Measurements from ENCODE around the gene PLPPR5. TPM values are rescaled to one million over a fixed set of nuclear protein-coding genes. Genes with fewer than 3 reads are reported as not detected.

The PLPPR5 gene
- polyA plus RNA-seq, 3 donors from 2014 or later = not detected

GRCh38 chr1:98949166-98949565, 55.5 kb downstream of the PLPPR5 start:
- Mint-ChIP-seq H3K9me3 (peaks cover 0 to 3% (median 0%) of the 10 kb centered on the region in 6 donors), H3K27me3 (ENCODE audit: low read depth in 3 of 3) (peaks cover 0 to 2% (median 0%) of the 10 kb centered on the region in 3 donors), H3K27ac (no peak overlapping the region), H3K36me3 (no peaks in the 10 kb centered on the region), H3K4me1 (no peaks in the 10 kb centered on the region), H3K4me3 (no peak overlapping the region)
- no peak for DNase-seq

DNA sequence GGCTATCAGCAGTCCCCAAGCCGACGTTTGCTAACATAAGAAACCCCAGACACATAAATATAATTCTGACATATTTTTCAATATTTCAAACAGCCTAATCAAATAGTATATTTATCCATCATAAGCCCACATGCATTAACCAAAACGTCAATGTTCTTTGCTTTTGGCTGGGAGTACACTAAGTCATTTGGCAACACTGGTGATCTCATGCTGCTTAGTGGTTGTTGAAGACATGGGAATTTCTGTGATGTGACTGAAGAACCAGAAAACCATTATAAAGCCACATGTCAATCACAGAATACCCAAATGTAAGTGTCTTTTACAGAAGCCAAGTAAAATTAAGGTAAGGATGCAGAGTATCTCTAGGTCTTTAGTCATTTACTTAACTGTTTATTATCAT, 57.6 kb downstream of the PLPPR5 start:
- no peaks in the 10 kb centered on the region for H3K36me3 Mint-ChIP-seq
- no peak overlapping the region for H3K4me3 Mint-ChIP-seq
- no peaks in the 10 kb centered on the region for H3K4me1 Mint-ChIP-seq
- H3K27me3 Mint-ChIP-seq (ENCODE audit: low read depth in 3 of 3) = no peaks in the 10 kb centered on the region
- H3K9me3 Mint-ChIP-seq = peaks cover 0 to 3% (median 0%) of the 10 kb centered on the region in 6 donors
- DNase-seq = no peak
- no peak overlapping the region for H3K27ac Mint-ChIP-seq

DNA sequence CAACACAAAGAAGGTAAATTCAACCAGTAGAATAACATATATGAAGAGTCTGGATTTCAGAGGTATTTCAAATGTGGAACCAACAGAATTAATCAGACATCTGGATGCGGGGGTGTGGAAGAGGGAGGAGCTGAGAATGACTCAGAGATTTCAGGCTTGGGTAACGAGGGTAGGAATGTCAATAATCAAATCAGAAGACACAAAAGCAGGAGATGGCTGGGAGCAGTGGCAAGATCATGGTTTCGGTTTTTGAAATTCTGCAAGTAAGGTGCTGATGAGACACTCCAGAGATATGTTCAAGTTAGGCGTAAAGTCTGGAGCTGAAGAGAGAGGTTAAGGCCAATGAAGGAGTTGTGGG, 64.0 kb downstream of the PLPPR5 start:
- no peaks in the 10 kb centered on the region for H3K4me1 Mint-ChIP-seq
- no peak overlapping the region for H3K27ac Mint-ChIP-seq
- no peak overlapping the region for H3K4me3 Mint-ChIP-seq
- H3K27me3 Mint-ChIP-seq (ENCODE audit: low read depth in 3 of 3) = no peaks in the 10 kb centered on the region
- H3K36me3 Mint-ChIP-seq = no peaks in the 10 kb centered on the region
- H3K9me3 Mint-ChIP-seq = no peaks in the 10 kb centered on the region
- DNase-seq = no peak

- no peaks in the 10 kb centered on the region for H3K9me3 Mint-ChIP-seq
- H3K36me3 Mint-ChIP-seq = no peaks in the 10 kb centered on the region
- H3K27me3 Mint-ChIP-seq (ENCODE audit: low read depth in 3 of 3) = no peaks in the 10 kb centered on the region
- no peaks in the 10 kb centered on the region for H3K4me1 Mint-ChIP-seq
- no peak overlapping the region for H3K4me3 Mint-ChIP-seq
- no peak overlapping the region for H3K27ac Mint-ChIP-seq
- no peak for DNase-seq
Observed at GRCh38 chr1:98940069-98940721, 64.5 kb downstream of the PLPPR5 start.

DNA sequence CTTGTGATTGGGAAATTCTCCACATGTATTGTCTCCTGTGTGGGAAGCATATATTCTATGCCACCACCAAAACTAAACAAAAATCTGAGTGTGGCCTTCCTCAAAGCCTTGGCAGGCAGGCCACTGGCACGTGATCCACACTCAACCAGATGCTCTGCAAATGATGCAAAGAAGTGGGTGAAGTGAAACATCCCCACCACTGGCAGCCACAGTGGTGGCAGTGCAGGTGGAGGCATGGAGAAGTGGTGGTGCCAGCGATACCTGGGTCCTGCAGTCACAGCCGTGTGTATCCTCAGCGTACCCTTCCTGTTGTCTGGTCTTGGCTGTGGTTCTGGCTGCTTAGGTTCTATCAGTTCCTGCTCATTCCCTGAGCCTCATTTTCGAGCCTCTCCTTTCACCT, 65.2 kb downstream of the PLPPR5 start:
- no peak overlapping the region for H3K27ac Mint-ChIP-seq
- no peak overlapping the region for H3K4me3 Mint-ChIP-seq
- H3K4me1 Mint-ChIP-seq = no peaks in the 10 kb centered on the region
- no peaks in the 10 kb centered on the region for H3K36me3 Mint-ChIP-seq
- no peaks in the 10 kb centered on the region for H3K27me3 Mint-ChIP-seq (ENCODE audit: low read depth in 3 of 3)
- H3K9me3 Mint-ChIP-seq = no peaks in the 10 kb centered on the region
- no peak for DNase-seq

DNA sequence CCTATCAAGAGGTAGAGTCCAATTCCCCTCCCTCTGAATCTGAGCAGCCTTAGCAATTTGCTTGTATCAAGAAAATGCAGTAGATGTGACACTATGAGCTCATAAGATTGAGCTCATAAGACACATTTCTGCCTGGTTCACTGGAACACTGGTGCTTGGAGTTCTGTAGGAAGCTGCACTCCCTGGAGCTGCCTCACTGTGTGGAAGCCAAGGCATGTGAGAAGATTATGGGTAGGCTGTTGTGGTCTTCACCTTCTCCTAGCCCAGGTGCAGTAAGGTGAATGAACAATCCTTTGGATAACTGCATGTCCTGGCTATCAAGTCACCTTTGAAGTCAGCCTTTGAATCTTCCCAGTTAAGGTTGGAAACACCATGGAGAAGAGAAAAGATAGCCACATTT, 67.3 kb downstream of the PLPPR5 start:
- Mint-ChIP-seq H3K27me3 (ENCODE audit: low read depth in 3 of 3) (peaks cover 0 to 1% (median 0%) of the 10 kb centered on the region in 3 donors), H3K36me3 (no peaks in the 10 kb centered on the region), H3K4me1 (no peaks in the 10 kb centered on the region), H3K27ac (no peak overlapping the region), H3K9me3 (no peaks in the 10 kb centered on the region), H3K4me3 (no peak overlapping the region)
- no peak for DNase-seq

DNA sequence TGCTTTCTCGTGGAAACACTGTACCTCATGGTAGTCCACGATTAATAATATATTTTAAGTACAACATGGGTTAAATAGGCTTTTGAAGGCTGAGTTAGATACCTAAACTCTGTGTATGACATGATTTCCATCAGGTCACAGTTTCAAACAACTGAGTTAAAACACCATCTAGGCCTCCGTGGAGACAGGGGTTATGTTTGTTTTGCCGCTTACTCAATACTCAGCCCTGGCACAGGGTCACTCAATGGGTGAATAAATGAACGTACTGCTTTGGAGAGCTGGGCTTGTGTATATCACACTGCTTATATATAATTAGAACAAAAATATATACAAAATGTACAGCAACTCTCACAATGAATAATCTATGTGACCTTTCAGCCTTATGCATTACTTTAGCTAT, 72.5 kb downstream of the PLPPR5 start:
- peaks cover 0 to 2% (median 0%) of the 10 kb centered on the region in 6 donors for H3K9me3 Mint-ChIP-seq
- H3K4me1 Mint-ChIP-seq = no peaks in the 10 kb centered on the region
- no peak overlapping the region for H3K4me3 Mint-ChIP-seq
- H3K27me3 Mint-ChIP-seq (ENCODE audit: low read depth in 3 of 3) = peaks cover 0 to 4% (median 1%) of the 10 kb centered on the region in 3 donors
- H3K27ac Mint-ChIP-seq = no peak overlapping the region
- no peak for DNase-seq
- no peaks in the 10 kb centered on the region for H3K36me3 Mint-ChIP-seq

- peaks cover 0 to 2% (median 0%) of the 10 kb centered on the region in 6 donors for H3K9me3 Mint-ChIP-seq
- no peak overlapping the region for H3K4me3 Mint-ChIP-seq
- H3K4me1 Mint-ChIP-seq = no peaks in the 10 kb centered on the region
- no peaks in the 10 kb centered on the region for H3K36me3 Mint-ChIP-seq
- H3K27me3 Mint-ChIP-seq (ENCODE audit: low read depth in 3 of 3) = peaks cover 0 to 4% (median 1%) of the 10 kb centered on the region in 3 donors
- no peak for DNase-seq
- H3K27ac Mint-ChIP-seq = no peak overlapping the region
Observed at GRCh38 chr1:98931128-98931835, 73.4 kb downstream of the PLPPR5 start.

- H3K4me3 Mint-ChIP-seq = no peak overlapping the region
- DNase-seq = no peak
- no peaks in the 10 kb centered on the region for H3K4me1 Mint-ChIP-seq
- no peak overlapping the region for H3K27ac Mint-ChIP-seq
- peaks cover 0 to 4% (median 4%) of the 10 kb centered on the region in 3 donors for H3K27me3 Mint-ChIP-seq (ENCODE audit: low read depth in 3 of 3)
- peaks cover 0 to 2% (median 0%) of the 10 kb centered on the region in 6 donors for H3K9me3 Mint-ChIP-seq
- H3K36me3 Mint-ChIP-seq = no peaks in the 10 kb centered on the region
Observed at GRCh38 chr1:98929437-98929836, 75.2 kb downstream of the PLPPR5 start.

- Mint-ChIP-seq H3K4me1 (no peaks in the 10 kb centered on the region), H3K27ac (no peak overlapping the region), H3K4me3 (no peak overlapping the region), H3K36me3 (no peaks in the 10 kb centered on the region), H3K9me3 (peaks cover 0 to 2% (median 0%) of the 10 kb centered on the region in 6 donors), H3K27me3 (ENCODE audit: low read depth in 3 of 3) (peaks cover 0 to 5% (median 3%) of the 10 kb centered on the region in 3 donors)
- DNase-seq = no peak
Observed at GRCh38 chr1:98926597-98926996, 78.1 kb downstream of the PLPPR5 start.

- no peak overlapping the region for H3K27ac Mint-ChIP-seq
- peaks cover 0 to 3% (median 2%) of the 10 kb centered on the region in 3 donors for H3K27me3 Mint-ChIP-seq (ENCODE audit: low read depth in 3 of 3)
- no peak overlapping the region for H3K4me3 Mint-ChIP-seq
- H3K4me1 Mint-ChIP-seq = peaks cover 0 to 8% of the 10 kb centered on the region in 2 donors
- DNase-seq = no peak
- no peaks in the 10 kb centered on the region for H3K36me3 Mint-ChIP-seq
- peaks cover 0 to 2% (median 0%) of the 10 kb centered on the region in 6 donors for H3K9me3 Mint-ChIP-seq
Observed at GRCh38 chr1:98924977-98925376, 79.7 kb downstream of the PLPPR5 start.

DNA sequence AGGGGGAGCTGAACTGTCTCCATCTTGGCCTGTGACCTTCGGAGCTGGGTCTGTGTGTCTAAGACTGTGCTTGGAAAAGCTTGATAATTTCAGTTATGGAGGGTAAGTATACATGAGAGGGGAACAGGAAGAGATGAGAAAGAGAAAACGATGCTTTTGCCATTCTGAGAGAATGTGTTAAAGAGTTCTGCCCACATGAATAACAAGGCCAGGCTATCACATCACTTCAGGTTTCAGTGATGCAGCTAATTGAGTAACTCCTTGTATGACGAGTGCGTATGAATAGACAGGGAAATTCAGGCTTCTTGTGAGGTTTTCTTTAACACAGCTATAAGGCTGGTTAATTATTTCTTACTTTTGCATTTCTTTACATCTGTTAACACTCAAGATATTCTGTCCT, 81.0 kb downstream of the PLPPR5 start:
- no peak for DNase-seq
- Mint-ChIP-seq H3K27ac (no peak overlapping the region), H3K36me3 (no peaks in the 10 kb centered on the region), H3K4me3 (no peak overlapping the region), H3K9me3 (peaks cover 0 to 2% (median 0%) of the 10 kb centered on the region in 6 donors), H3K4me1 (peaks cover 0 to 11% of the 10 kb centered on the region in 2 donors), H3K27me3 (ENCODE audit: low read depth in 3 of 3) (peaks cover 0 to 4% (median 2%) of the 10 kb centered on the region in 3 donors)

DNA sequence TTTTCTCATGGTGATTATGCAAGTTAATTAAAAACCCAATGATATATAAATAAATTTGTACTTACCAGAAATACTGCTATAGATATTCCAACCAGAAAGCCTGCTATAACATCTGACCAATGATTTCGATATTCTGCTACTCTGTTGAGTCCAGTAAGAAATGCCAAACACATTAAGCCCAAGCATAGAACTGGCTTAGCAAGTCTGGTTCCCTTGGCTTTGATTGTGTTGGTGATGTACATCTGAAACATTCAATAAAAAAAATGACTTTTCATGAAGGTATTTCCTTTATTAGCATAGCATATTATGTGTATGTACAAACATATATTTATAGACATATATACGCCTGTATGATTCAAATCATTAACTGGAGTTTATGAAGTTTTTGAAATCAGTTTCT, 82.8 kb downstream of the PLPPR5 start:
- DNase-seq = no peak
- Mint-ChIP-seq H3K27me3 (ENCODE audit: low read depth in 3 of 3) (peaks cover 0 to 4% (median 2%) of the 10 kb centered on the region in 3 donors), H3K27ac (no peak overlapping the region), H3K9me3 (no peaks in the 10 kb centered on the region), H3K4me1 (peaks cover 0 to 11% of the 10 kb centered on the region in 2 donors), H3K36me3 (no peaks in the 10 kb centered on the region), H3K4me3 (no peak overlapping the region)

DNA sequence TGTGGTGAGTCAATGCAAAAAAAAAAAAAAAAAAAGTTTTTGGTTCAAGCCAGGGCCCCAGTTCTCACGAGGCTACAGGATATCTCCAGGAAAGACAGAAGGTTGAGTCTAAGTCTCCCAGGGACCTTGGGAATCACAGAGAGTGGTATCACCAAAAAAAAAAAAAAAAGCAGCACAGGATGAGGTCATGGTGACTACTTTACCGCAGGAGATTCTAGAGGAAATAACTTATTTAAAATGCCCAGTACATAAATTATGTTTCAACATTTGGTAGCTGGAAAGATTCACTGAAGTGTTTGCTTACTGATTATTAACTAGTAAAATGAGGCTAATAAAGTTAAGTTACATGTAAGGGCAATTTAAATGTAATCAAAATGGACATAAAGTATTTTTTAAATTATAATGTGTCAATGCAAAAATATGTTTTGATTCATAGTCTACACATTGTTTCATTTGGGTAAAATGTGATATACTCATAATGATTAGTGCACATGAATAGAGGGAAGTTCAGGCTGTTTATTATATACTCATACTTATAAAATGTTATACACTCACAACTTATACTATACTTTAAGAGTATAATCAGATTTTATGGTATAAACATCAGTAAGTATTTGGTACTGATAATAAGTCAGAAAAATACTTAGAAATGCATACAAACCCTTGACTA, 84.1 kb downstream of the PLPPR5 start:
- no peak overlapping the region for H3K4me3 Mint-ChIP-seq
- peaks cover 0 to 4% (median 2%) of the 10 kb centered on the region in 3 donors for H3K27me3 Mint-ChIP-seq (ENCODE audit: low read depth in 3 of 3)
- no peak for DNase-seq
- peaks cover 0 to 11% of the 10 kb centered on the region in 2 donors for H3K4me1 Mint-ChIP-seq
- no peaks in the 10 kb centered on the region for H3K9me3 Mint-ChIP-seq
- H3K36me3 Mint-ChIP-seq = no peaks in the 10 kb centered on the region
- no peak overlapping the region for H3K27ac Mint-ChIP-seq

Measured in immature natural killer cell (primary cell).